RWPE2 (cell line): ENCODE results near the gene RBPMS2.
A peak's percentile ranks its signal among the peaks of the same experiment; 100 is the strongest.

ENCODE experiments used
- ATAC-seq: fragments of 200-7000 bp; cut with Tn5 transposase; 3 replicates; pipeline ENCODE4 v1.9.1; 2021; ENCODE audit warnings: low read depth
- DNase-seq: peaks from one replicate; pipeline ENCODE4 v3.0.0-alpha.2; 2020; ENCODE audit warnings: low spot score
- H3K27ac ChIP-seq: fragments of 450-650 bp; 2 replicates; pipeline ENCODE4 v1.5.1; 2017; ENCODE audit warnings: mild to moderate bottlenecking; ENCODE audit not compliant: poor library complexity, severe bottlenecking
- H3K27me3 ChIP-seq: fragments of 250-450 bp; sonication (Bioruptor Pico); 2 replicates; pipeline ENCODE4 v1.5.1; 2021; ENCODE audit warnings: mild to moderate bottlenecking, moderate library complexity; ENCODE audit not compliant: insufficient read depth, poor library complexity, severe bottlenecking
- H3K36me3 ChIP-seq: fragments of 250-450 bp; sonication (Bioruptor Pico); 2 replicates; pipeline ENCODE4 v1.5.1; 2020; ENCODE audit warnings: low read depth, mild to moderate bottlenecking, moderate library complexity
- H3K4me1 ChIP-seq: fragments of 250-450 bp; sonication (Bioruptor Pico); 2 replicates; pipeline ENCODE4 v1.5.1; 2021; ENCODE audit warnings: mild to moderate bottlenecking, moderate library complexity; ENCODE audit not compliant: insufficient read depth, poor library complexity, severe bottlenecking
- H3K4me3 ChIP-seq: fragments of 250-450 bp; sonication (Bioruptor Pico); 2 replicates; pipeline ENCODE4 v1.5.1; 2021; ENCODE audit warnings: mild to moderate bottlenecking, moderate library complexity; ENCODE audit not compliant: severe bottlenecking
- H3K9me3 ChIP-seq: fragments of 250-450 bp; sonication (Bioruptor Pico); 2 replicates; pipeline ENCODE4 v1.5.1; 2021; ENCODE audit warnings: mild to moderate bottlenecking, moderate library complexity; ENCODE audit not compliant: severe bottlenecking
- TF ChIP-seq, protein P1 (sequence below): fragments of 450-650 bp; IDR thresholded peaks from one replicate; pipeline ENCODE4 v1.5.1; 2017; ENCODE audit warnings: mild to moderate bottlenecking, moderate library complexity; ENCODE audit not compliant: poor library complexity, severe bottlenecking

Gene RBPMS2

DNA sequence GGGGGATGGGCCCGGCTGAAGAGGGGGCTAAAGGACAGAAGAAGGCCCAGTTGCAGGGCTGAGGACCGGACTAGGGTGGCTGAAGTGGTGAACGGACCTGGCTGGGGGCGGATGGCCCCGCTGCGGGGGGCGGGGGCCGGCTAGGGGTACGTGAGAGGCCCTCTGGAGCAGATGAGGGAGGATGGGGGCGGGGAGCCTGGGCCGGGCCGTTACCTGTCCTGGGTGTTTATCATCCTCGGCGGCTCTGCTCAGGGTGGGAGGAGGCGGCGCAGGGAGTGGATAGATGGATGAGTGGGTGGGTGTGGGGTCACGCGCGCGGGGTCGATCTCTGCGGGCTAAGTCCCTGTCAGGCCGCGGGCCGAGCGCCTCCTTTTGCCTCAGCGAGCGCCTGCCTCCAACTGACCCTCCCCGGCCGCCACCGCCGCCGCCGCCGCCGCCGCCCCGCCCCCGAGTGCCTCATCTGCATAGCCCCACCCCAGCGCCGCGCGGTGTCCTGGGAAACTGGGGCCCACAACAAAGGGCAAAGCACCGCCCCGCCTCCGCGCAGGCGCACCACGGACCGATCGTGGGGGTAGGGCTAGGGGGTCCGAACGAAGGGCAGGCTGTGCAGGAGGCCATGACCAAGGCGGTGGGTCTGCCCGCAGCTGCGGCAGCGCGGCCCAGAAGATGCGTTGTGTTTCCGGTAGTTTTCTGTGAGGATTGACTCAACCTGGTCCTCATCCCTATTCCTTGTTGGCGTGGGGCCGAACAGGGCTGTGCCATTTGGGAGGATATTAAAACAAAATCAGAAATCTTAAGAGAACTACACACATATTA, 72.4 kb downstream of the RBPMS2 start:
- H3K4me1 ChIP-seq: peaks cover 34% of the 10 kb centered on the region
- peak overlapping the region; percentile 82 for H3K4me3 ChIP-seq
- peak overlapping the region; percentile 32 for H3K27ac ChIP-seq
- H3K9me3 ChIP-seq: no peaks in the 10 kb centered on the region
- H3K27me3 ChIP-seq: no peaks in the 10 kb centered on the region
- ATAC-seq: peak; percentile 90
- peak; percentile 99 for DNase-seq
- TF ChIP-seq, protein P1, sequence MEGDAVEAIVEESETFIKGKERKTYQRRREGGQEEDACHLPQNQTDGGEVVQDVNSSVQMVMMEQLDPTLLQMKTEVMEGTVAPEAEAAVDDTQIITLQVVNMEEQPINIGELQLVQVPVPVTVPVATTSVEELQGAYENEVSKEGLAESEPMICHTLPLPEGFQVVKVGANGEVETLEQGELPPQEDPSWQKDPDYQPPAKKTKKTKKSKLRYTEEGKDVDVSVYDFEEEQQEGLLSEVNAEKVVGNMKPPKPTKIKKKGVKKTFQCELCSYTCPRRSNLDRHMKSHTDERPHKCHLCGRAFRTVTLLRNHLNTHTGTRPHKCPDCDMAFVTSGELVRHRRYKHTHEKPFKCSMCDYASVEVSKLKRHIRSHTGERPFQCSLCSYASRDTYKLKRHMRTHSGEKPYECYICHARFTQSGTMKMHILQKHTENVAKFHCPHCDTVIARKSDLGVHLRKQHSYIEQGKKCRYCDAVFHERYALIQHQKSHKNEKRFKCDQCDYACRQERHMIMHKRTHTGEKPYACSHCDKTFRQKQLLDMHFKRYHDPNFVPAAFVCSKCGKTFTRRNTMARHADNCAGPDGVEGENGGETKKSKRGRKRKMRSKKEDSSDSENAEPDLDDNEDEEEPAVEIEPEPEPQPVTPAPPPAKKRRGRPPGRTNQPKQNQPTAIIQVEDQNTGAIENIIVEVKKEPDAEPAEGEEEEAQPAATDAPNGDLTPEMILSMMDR: no peak
- peaks cover 9% of the 10 kb centered on the region; the same call in 1 of the 2 replicates for H3K36me3 ChIP-seq

DNA sequence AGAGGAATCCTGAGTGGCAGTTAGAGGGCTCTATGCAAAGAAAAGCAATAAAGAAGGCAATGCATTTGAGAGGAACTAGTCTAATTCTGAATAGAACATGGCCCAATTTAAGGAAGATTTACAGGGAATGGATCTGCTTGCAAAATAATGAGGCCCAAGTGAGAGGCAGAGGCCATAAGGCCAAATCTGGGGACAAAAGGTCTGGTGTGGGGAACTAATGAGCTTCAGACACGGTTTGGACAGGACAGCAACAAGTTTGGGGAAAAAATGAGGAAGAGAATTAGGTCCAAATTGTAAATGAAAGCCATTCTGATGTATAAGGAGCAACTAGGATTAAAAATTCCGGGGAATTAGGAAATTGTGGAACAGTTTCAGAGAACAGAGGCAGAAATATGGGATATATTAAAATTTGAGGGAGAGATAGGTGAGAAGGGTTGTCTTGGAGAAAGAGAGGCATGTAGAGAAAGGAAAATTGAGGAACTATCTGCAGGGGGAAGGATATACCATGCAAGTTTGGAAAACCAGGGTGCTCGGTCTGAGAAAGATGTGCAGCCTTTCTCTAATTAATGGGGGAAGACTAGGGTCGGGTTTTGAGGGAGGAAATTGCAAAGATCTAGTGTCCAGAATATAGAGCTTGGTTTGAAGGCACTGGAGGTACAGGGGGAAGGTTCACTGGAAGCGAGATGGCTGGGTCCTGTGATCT, 73.8 kb downstream of the RBPMS2 start:
- peaks cover 43% of the 10 kb centered on the region for H3K4me1 ChIP-seq
- DNase-seq (no peak), ATAC-seq (no peak)

DNA sequence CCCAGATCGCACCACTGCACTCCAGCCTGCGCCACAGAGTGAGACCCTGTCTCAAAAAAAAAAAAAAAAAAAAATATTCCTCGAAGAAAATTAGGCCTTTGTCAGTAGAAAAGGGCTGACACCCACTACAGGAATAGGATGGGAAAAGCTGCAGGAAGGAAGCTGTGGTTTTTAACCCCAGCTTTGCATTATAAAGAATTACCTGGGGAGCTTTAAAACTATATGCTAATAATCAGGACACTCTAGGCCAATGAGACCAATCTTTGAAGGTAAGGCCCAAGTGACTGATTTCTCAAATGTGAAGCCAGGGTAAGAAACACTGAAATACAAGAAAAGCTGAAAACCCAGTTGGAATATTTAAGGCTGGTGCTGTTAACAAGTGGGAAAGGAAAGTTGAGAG, 74.3 kb downstream of the RBPMS2 start:
- H3K4me3 ChIP-seq: no peak overlapping the region
- no peak for DNase-seq
- ATAC-seq: no peak
- H3K9me3 ChIP-seq: no peaks in the 10 kb centered on the region
- H3K27ac ChIP-seq: no peak overlapping the region
- TF ChIP-seq, protein P1: no peak
- peaks cover 14% of the 10 kb centered on the region for H3K36me3 ChIP-seq
- peaks cover 43% of the 10 kb centered on the region for H3K4me1 ChIP-seq
- H3K27me3 ChIP-seq: no peaks in the 10 kb centered on the region

More for the DNA sequence above, 73.8 kb downstream of the RBPMS2 start:
- H3K27ac ChIP-seq: no peak overlapping the region
- H3K4me3 ChIP-seq: peak overlapping the region; percentile 82
- peaks cover 12% of the 10 kb centered on the region for H3K36me3 ChIP-seq
- H3K9me3 ChIP-seq: no peaks in the 10 kb centered on the region
- no peaks in the 10 kb centered on the region for H3K27me3 ChIP-seq
- TF ChIP-seq, protein P1: no peak

DNA sequence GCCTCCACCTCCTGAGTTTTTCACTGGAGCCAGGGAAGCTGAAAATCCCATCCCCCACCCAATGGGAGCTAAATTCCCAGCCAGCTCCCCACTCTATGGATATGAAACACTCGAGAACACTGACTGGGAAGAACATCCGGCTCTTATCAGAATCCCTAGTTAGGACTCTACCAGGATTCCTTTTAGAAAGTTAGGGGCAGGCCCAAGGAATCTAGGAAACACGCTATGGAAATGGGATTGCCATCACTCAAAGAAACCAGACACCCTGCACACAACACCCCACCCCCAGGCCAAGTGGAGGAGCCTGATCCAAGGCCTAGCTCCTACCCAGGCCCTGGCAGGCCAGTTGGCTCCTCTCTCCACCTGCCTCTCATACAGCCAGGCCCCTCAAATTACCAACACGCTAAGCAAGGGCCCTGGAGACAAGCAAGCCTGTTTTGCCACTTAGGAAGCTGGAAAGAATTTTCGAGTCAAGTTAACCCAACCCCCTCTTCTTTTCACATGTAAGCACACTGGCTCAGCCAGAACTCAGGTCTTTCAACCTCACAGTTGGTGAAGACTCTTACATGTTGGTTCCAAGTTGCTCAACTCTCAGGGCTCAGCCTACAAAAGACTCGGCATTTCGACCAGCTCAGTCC, 75.5 kb downstream of the RBPMS2 start:
- peaks cover 26% of the 10 kb centered on the region for H3K36me3 ChIP-seq
- no peaks in the 10 kb centered on the region for H3K27me3 ChIP-seq
- H3K4me3 ChIP-seq: no peak overlapping the region
- TF ChIP-seq, protein P1: no peak
- H3K27ac ChIP-seq: no peak overlapping the region
- H3K9me3 ChIP-seq: no peaks in the 10 kb centered on the region
- ATAC-seq (peak; percentile 6; the same call in 1 of the 3 replicates), DNase-seq (no peak)
- H3K4me1 ChIP-seq: peaks cover 43% of the 10 kb centered on the region
